ENCODE results near the gene UNC45A. TPM values are rescaled to one million over a fixed set of nuclear protein-coding genes. Genes with fewer than 3 reads are reported as not detected.
A peak's percentile ranks its signal among the peaks of the same experiment; 100 is the strongest.

The UNC45A gene
- total RNA-seq, 1 experiment from 2014 or later, result 84.4 TPM

GRCh38 chr15:90994417-90995311 lies 59.6 kb downstream of the UNC45A start, which contains the start of gene PRC1:
TSS of gene PRC1 (minus strand) at chr15:90994535. CDS start at chr15:90994417, 118 bp downstream.
- ATAC-seq, result peak; percentile 99
- POLR2A ChIA-PET, result interaction anchor here (0.7 kb wide), 1 partner anchor 276 kb away, joined by 3 read pairs; no protein-coding TSS in a partner anchor
- in situ Hi-C loops (cut with HindIII; ENCODE audit: low pct_unique_long_range_greater_than_20kb, low sequenced_read_pairs), result no loop called here

More at GRCh38 chr15:90994417-90995311, 59.6 kb downstream of the UNC45A start, which contains the start of gene PRC1:
- TSS peak; percentile 95 for BruUV-seq (replicated peaks)
- intact Hi-C loops (cut with micrococcal nuclease; ENCODE audit: unreplicated experiment), result no loop called here
- peaks cover 20% of the 10 kb centered on the region for H3K4me1 ChIP-seq (ENCODE audit: control insufficient read depth, insufficient read depth, low read length)
- no peaks in the 10 kb centered on the region for H3K27me3 ChIP-seq (ENCODE audit: control insufficient read depth, insufficient read depth, low read length)
- H3K27ac ChIP-seq (ENCODE audit: low read length), result peak within 1 kb of the TSS; percentile 95
- TF ChIP-seq SIN3A (IDR thresholded peaks at IDR 0.05; ENCODE audit: borderline replicate concordance, insufficient read depth, low read depth, low read length), result peak; percentile 75
- peak; percentile 97 for TF ChIP-seq TCF7L2 (IDR thresholded peaks at IDR 0.05; ENCODE audit: low read depth, low read length)
- no peak; a peak in 1 of 4 replicates for TF ChIP-seq REST (IDR thresholded peaks at IDR 0.05; ENCODE audit: insufficient read depth in 1 of 2, low read depth in 2 of 2, low read length in 1 of 2)
- TF ChIP-seq CTCF (IDR thresholded peaks at IDR 0.05), result no peak
- peak; percentile 92 for TF ChIP-seq POLR2AphosphoS5 (IDR thresholded peaks at IDR 0.05; ENCODE audit: low read depth, low read length)
- H3K36me3 ChIP-seq (ENCODE audit: control insufficient read depth, insufficient read depth, low read length), result peaks cover 3% of the 10 kb centered on the region
- CTCF ChIA-PET, result no interaction called here
- H3K4me3 ChIP-seq (ENCODE audit: low read depth in 2 of 2, low read length in 2 of 2), result peak within 1 kb of the TSS; percentile 78 to 86
- no peaks in the 10 kb centered on the region for H3K9me3 ChIP-seq (ENCODE audit: control insufficient read depth, insufficient read depth, low read depth, low read length)
- peak; percentile 86 for DNase-seq (ENCODE audit: low read depth, low spot score)

Measured in Panc1 (cell line).